ENCODE data around the gene INHBB.

Gene INHBB

GRCh38 chr2:120398051-120398995 is 52.4 kb downstream of the INHBB start:
- DNase-seq: no peak

- no peak for DNase-seq
Measured at GRCh38 chr2:120398996-120399888, 53.3 kb downstream of the INHBB start.

- no peak for DNase-seq
Measured at GRCh38 chr2:120399889-120400240, 53.9 kb downstream of the INHBB start.

- no peak for DNase-seq
Measured at GRCh38 chr2:120400551-120400950, 54.6 kb downstream of the INHBB start.
